ENCODE measurements around the gene UBA52. TPM values are rescaled to one million over a fixed set of nuclear protein-coding genes. Genes with fewer than 3 reads are reported as not detected.
A peak's percentile ranks its signal among the peaks of the same experiment; 100 is the strongest.

The UBA52 gene
- polyA plus RNA-seq, 1 donor from 2014 or later = 765 TPM

DNA sequence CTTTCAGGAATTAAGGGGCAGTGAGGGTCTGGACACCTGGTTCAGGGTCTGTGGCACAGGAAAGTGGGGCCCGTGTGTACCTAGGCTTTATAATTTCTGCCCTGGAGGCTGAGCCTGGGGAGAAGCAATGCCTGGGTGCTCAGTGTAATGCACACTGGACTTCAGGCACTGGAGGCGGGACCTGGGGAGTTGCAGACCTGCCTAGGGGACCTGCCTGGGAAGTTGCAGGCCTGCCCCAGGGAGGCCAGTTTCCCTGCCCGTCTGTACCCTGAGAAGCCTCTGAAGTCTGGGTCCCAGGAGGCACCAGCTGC lies 38.5 kb downstream of the UBA52 start:
- Histone ChIP-seq H3K79me2 (replicated peaks; ENCODE audit: insufficient read depth, low read length) (no peaks in the 10 kb centered on the region), H3K9me3 (ENCODE audit: low read length) (no peaks in the 10 kb centered on the region), H3K27me3 (ENCODE audit: insufficient read depth, low read depth, low read length) (peaks cover 72% of the 10 kb centered on the region), H2AFZ (ENCODE audit: low read depth, low read length) (no peak overlapping the region), H4K20me1 (ENCODE audit: insufficient read depth) (no peaks in the 10 kb centered on the region), H3K36me3 (ENCODE audit: insufficient read depth, low read length) (no peaks in the 10 kb centered on the region), H3K4me2 (ENCODE audit: low read length) (no peak overlapping the region), H3K4me3 (ENCODE audit: low read length) (no peak overlapping the region), H3K27ac (ENCODE audit: low read length) (no peak overlapping the region), H3K9ac (ENCODE audit: low read length) (no peak overlapping the region), H3F3A (ENCODE audit: insufficient read depth, low read length, poor library complexity, severe bottlenecking) (no peaks in the 10 kb centered on the region), H3K9me2 (ENCODE audit: insufficient read depth, low read length) (no peaks in the 10 kb centered on the region)
- TF ChIP-seq EP300 (conservative IDR thresholded peaks at IDR 0.05; ENCODE audit: poor library complexity, severe bottlenecking) = no peak
- no peak for TF ChIP-seq RAD21 (conservative IDR thresholded peaks at IDR 0.05)
- no peak for TF ChIP-seq SMC3 (conservative IDR thresholded peaks at IDR 0.05; ENCODE audit: poor library complexity)
- TF ChIP-seq, protein P1, sequence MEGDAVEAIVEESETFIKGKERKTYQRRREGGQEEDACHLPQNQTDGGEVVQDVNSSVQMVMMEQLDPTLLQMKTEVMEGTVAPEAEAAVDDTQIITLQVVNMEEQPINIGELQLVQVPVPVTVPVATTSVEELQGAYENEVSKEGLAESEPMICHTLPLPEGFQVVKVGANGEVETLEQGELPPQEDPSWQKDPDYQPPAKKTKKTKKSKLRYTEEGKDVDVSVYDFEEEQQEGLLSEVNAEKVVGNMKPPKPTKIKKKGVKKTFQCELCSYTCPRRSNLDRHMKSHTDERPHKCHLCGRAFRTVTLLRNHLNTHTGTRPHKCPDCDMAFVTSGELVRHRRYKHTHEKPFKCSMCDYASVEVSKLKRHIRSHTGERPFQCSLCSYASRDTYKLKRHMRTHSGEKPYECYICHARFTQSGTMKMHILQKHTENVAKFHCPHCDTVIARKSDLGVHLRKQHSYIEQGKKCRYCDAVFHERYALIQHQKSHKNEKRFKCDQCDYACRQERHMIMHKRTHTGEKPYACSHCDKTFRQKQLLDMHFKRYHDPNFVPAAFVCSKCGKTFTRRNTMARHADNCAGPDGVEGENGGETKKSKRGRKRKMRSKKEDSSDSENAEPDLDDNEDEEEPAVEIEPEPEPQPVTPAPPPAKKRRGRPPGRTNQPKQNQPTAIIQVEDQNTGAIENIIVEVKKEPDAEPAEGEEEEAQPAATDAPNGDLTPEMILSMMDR (IDR thresholded peaks at IDR 0.05; ENCODE audit: poor library complexity, severe bottlenecking) = no peak
- no peak for TF ChIP-seq EZH2 (IDR thresholded peaks at IDR 0.05; ENCODE audit: borderline replicate concordance, insufficient read depth, low read length, poor library complexity, severe bottlenecking)
- TF ChIP-seq MXI1 (conservative IDR thresholded peaks at IDR 0.05; ENCODE audit: poor library complexity, severe bottlenecking) = no peak
- no peak for TF ChIP-seq POLR2AphosphoS5 (IDR thresholded peaks at IDR 0.05)
- TF ChIP-seq, protein P2, sequence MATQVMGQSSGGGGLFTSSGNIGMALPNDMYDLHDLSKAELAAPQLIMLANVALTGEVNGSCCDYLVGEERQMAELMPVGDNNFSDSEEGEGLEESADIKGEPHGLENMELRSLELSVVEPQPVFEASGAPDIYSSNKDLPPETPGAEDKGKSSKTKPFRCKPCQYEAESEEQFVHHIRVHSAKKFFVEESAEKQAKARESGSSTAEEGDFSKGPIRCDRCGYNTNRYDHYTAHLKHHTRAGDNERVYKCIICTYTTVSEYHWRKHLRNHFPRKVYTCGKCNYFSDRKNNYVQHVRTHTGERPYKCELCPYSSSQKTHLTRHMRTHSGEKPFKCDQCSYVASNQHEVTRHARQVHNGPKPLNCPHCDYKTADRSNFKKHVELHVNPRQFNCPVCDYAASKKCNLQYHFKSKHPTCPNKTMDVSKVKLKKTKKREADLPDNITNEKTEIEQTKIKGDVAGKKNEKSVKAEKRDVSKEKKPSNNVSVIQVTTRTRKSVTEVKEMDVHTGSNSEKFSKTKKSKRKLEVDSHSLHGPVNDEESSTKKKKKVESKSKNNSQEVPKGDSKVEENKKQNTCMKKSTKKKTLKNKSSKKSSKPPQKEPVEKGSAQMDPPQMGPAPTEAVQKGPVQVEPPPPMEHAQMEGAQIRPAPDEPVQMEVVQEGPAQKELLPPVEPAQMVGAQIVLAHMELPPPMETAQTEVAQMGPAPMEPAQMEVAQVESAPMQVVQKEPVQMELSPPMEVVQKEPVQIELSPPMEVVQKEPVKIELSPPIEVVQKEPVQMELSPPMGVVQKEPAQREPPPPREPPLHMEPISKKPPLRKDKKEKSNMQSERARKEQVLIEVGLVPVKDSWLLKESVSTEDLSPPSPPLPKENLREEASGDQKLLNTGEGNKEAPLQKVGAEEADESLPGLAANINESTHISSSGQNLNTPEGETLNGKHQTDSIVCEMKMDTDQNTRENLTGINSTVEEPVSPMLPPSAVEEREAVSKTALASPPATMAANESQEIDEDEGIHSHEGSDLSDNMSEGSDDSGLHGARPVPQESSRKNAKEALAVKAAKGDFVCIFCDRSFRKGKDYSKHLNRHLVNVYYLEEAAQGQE (IDR thresholded peaks at IDR 0.05; ENCODE audit: borderline replicate concordance) = no peak
- TF ChIP-seq TAF1 (IDR thresholded peaks at IDR 0.05; ENCODE audit: low read depth) = no peak

DNA sequence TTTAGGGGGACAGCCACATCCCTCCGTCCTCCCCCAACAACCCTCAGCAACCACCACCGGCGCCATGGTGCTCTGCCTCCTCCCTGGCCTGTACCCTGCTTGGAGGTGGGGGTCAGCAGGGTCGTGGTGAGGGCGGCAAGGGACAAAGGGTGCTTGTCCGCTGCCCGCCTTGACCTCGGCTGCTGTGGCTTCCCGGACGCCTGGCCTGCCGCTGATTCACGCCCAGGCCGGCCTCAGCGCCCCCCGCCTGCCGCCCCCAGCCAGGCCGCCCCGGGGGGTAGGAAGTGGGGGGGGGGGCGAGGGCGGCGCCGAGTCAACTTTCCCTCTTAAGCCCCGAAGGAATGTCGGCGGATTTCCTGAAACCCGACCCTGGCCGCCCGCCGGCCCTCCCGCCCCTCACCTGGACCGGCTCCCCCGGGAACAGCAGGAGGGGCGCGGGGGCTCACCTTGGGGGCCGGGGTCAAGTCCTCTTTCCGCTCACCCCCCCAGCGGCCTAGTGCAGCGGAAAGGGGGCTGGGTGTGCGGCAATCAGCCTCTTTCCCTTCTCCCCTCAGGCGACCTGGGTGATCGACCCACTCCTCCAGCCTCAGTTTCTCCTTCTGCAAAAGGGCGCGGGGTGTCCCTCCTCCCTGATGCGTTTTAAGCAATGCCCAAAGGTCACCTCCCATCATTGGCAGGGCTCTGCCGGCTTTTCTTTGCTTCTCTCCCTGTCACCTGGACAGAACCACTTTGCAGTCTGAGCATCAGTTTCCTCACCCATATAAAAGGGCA lies 39.1 kb downstream of the UBA52 start:
- TF ChIP-seq SMC3 (conservative IDR thresholded peaks at IDR 0.05; ENCODE audit: poor library complexity) = no peak
- TF ChIP-seq EP300 (conservative IDR thresholded peaks at IDR 0.05; ENCODE audit: poor library complexity, severe bottlenecking) = no peak
- TF ChIP-seq, protein P2 (IDR thresholded peaks at IDR 0.05; ENCODE audit: borderline replicate concordance) = no peak
- TF ChIP-seq POLR2AphosphoS5 (IDR thresholded peaks at IDR 0.05) = no peak
- TF ChIP-seq TAF1 (IDR thresholded peaks at IDR 0.05; ENCODE audit: low read depth) = no peak
- TF ChIP-seq RAD21 (conservative IDR thresholded peaks at IDR 0.05) = no peak
- TF ChIP-seq, protein P1 (IDR thresholded peaks at IDR 0.05; ENCODE audit: poor library complexity, severe bottlenecking) = no peak
- no peak for TF ChIP-seq EZH2 (IDR thresholded peaks at IDR 0.05; ENCODE audit: borderline replicate concordance, insufficient read depth, low read length, poor library complexity, severe bottlenecking)
- TF ChIP-seq MXI1 (conservative IDR thresholded peaks at IDR 0.05; ENCODE audit: poor library complexity, severe bottlenecking) = no peak
- peak overlapping the region; percentile 35 for H3K4me2 ChIP-seq (ENCODE audit: low read length)
- H2AFZ ChIP-seq (ENCODE audit: low read depth, low read length) = no peak overlapping the region
- no peaks in the 10 kb centered on the region for H4K20me1 ChIP-seq (ENCODE audit: insufficient read depth)
- peak overlapping the region; percentile 86 for H3K4me3 ChIP-seq (ENCODE audit: low read length)
- H3K9ac ChIP-seq (ENCODE audit: low read length) = no peak overlapping the region
- H3F3A ChIP-seq (ENCODE audit: insufficient read depth, low read length, poor library complexity, severe bottlenecking) = no peaks in the 10 kb centered on the region
- H3K9me3 ChIP-seq (ENCODE audit: low read length) = no peaks in the 10 kb centered on the region
- H3K27ac ChIP-seq (ENCODE audit: low read length) = no peak overlapping the region
- H3K79me2 ChIP-seq (replicated peaks; ENCODE audit: insufficient read depth, low read length) = no peaks in the 10 kb centered on the region
- no peaks in the 10 kb centered on the region for H3K36me3 ChIP-seq (ENCODE audit: insufficient read depth, low read length)
- H3K9me2 ChIP-seq (ENCODE audit: insufficient read depth, low read length) = no peaks in the 10 kb centered on the region
- H3K27me3 ChIP-seq (ENCODE audit: insufficient read depth, low read depth, low read length) = peaks cover 66% of the 10 kb centered on the region

Measured in neural cell (in vitro differentiated cells).